Measurements from ENCODE around the gene ARHGAP26. TPM values are rescaled to one million over a fixed set of nuclear protein-coding genes. Genes with fewer than 3 reads are reported as not detected.
"Not testable (repeated sequence)": the region's sequence is repeated elsewhere in the genome, so short reads cannot be mapped to it uniquely, and the experiment has no call there.

ARHGAP26 gene
- total RNA-seq, 2 donors from 2014 or later: 27.5 to 80.7 TPM

GRCh38 chr5:143118222-143118621 is 348.0 kb downstream of the ARHGAP26 start:
- ATAC-seq (ENCODE audit: insufficient number of reproducible peaks, low FRiP score, low read depth) (no peak), DNase-seq (ENCODE audit: low spot score) (no peak)
- no peak for TF ChIP-seq CTCF (IDR thresholded peaks at IDR 0.05)
- H3K4me3 ChIP-seq: no peak overlapping the region
- H3K4me1 ChIP-seq (ENCODE audit: control insufficient read depth in 1 of 2, low read depth in 2 of 2): peaks cover 8 to 10% of the 10 kb centered on the region in 2 donors
- H3K27ac ChIP-seq: no peak overlapping the region
- H3K27me3 ChIP-seq (replicated peaks; ENCODE audit: insufficient read depth): no peaks in the 10 kb centered on the region
- no peaks in the 10 kb centered on the region for H3K9me3 ChIP-seq
- H3K36me3 ChIP-seq: no peaks in the 10 kb centered on the region

GRCh38 chr5:143118818-143119217 is 348.6 kb downstream of the ARHGAP26 start:
- not testable (repeated sequence) for ATAC-seq (ENCODE audit: insufficient number of reproducible peaks, low FRiP score, low read depth); H3K27ac ChIP-seq; H3K36me3 ChIP-seq; H3K9me3 ChIP-seq; DNase-seq (ENCODE audit: low spot score); H3K27me3 ChIP-seq (replicated peaks; ENCODE audit: insufficient read depth); H3K4me3 ChIP-seq
- H3K4me1 ChIP-seq (ENCODE audit: control insufficient read depth in 1 of 2, low read depth in 2 of 2): peaks cover 8 to 10% of the 10 kb centered on the region in 2 donors

- TF ChIP-seq CTCF (IDR thresholded peaks at IDR 0.05): no peak
- DNase-seq (ENCODE audit: low spot score) (no peak), ATAC-seq (ENCODE audit: insufficient number of reproducible peaks, low FRiP score, low read depth) (no peak)
- H3K9me3 ChIP-seq: no peaks in the 10 kb centered on the region
- no peaks in the 10 kb centered on the region for H3K27me3 ChIP-seq (replicated peaks; ENCODE audit: insufficient read depth)
- H3K4me1 ChIP-seq (ENCODE audit: control insufficient read depth in 1 of 2, low read depth in 2 of 2): peaks cover 8 to 10% of the 10 kb centered on the region in 2 donors
- no peak overlapping the region for H3K4me3 ChIP-seq
- no peaks in the 10 kb centered on the region for H3K36me3 ChIP-seq
- H3K27ac ChIP-seq: no peak overlapping the region
These were observed 349.2 kb downstream of the ARHGAP26 start for GRCh38 chr5:143119291-143119769.

- no peak for ATAC-seq (ENCODE audit: insufficient number of reproducible peaks, low FRiP score, low read depth)
- Histone ChIP-seq H3K4me1 (ENCODE audit: control insufficient read depth in 1 of 2, low read depth in 2 of 2) (peaks cover 8 to 10% of the 10 kb centered on the region in 2 donors), H3K4me3 (no peak overlapping the region), H3K36me3 (no peaks in the 10 kb centered on the region), H3K27me3 (replicated peaks; ENCODE audit: insufficient read depth) (no peaks in the 10 kb centered on the region), H3K9me3 (no peaks in the 10 kb centered on the region), H3K27ac (no peak overlapping the region)
- DNase-seq (ENCODE audit: low spot score): no peak
- no peak for TF ChIP-seq CTCF (IDR thresholded peaks at IDR 0.05)
These were observed 349.7 kb downstream of the ARHGAP26 start for GRCh38 chr5:143119881-143120341.

GRCh38 chr5:143120460-143121134 is 350.4 kb downstream of the ARHGAP26 start:
- no peaks in the 10 kb centered on the region for H3K27me3 ChIP-seq (replicated peaks; ENCODE audit: insufficient read depth)
- ATAC-seq (ENCODE audit: insufficient number of reproducible peaks, low FRiP score, low read depth) (no peak), DNase-seq (ENCODE audit: low spot score) (no peak)
- TF ChIP-seq CTCF (IDR thresholded peaks at IDR 0.05): no peak
- H3K36me3 ChIP-seq: no peaks in the 10 kb centered on the region
- H3K9me3 ChIP-seq: no peaks in the 10 kb centered on the region
- peaks cover 8 to 10% of the 10 kb centered on the region in 2 donors for H3K4me1 ChIP-seq (ENCODE audit: control insufficient read depth in 1 of 2, low read depth in 2 of 2)
- H3K27ac ChIP-seq: no peak overlapping the region
- no peak overlapping the region for H3K4me3 ChIP-seq

- H3K27me3 ChIP-seq (replicated peaks; ENCODE audit: insufficient read depth): no peaks in the 10 kb centered on the region
- H3K9me3 ChIP-seq: no peaks in the 10 kb centered on the region
- no peak overlapping the region for H3K4me3 ChIP-seq
- peaks cover 8 to 10% of the 10 kb centered on the region in 2 donors for H3K4me1 ChIP-seq (ENCODE audit: control insufficient read depth in 1 of 2, low read depth in 2 of 2)
- ATAC-seq (ENCODE audit: insufficient number of reproducible peaks, low FRiP score, low read depth) (no peak), DNase-seq (ENCODE audit: low spot score) (no peak)
- no peak overlapping the region for H3K27ac ChIP-seq
- no peaks in the 10 kb centered on the region for H3K36me3 ChIP-seq
- TF ChIP-seq CTCF (IDR thresholded peaks at IDR 0.05): no peak
These were observed 350.9 kb downstream of the ARHGAP26 start for GRCh38 chr5:143121135-143121475.

Measured in thoracic aorta (tissue), 2 donors.